NB4 (cell line): ENCODE measurements around the gene C6orf62.

Source experiments
- CTCF ChIP-seq: IDR thresholded peaks from one replicate; pipeline ENCODE4 v1.5.1; 2012; ENCODE audit warnings: low read depth, low read length
- POLR2A ChIP-seq: IDR thresholded peaks from 2 replicates; pipeline ENCODE4 v1.6.1; 2011; ENCODE audit warnings: mild to moderate bottlenecking; ENCODE audit not compliant: insufficient read length; ENCODE audit errors: extremely low read depth
- TF ChIP-seq, protein P1 (sequence below): IDR thresholded peaks from 2 replicates; pipeline ENCODE4 v1.6.1; 2011; ENCODE audit warnings: low read depth, low read length

DNA sequence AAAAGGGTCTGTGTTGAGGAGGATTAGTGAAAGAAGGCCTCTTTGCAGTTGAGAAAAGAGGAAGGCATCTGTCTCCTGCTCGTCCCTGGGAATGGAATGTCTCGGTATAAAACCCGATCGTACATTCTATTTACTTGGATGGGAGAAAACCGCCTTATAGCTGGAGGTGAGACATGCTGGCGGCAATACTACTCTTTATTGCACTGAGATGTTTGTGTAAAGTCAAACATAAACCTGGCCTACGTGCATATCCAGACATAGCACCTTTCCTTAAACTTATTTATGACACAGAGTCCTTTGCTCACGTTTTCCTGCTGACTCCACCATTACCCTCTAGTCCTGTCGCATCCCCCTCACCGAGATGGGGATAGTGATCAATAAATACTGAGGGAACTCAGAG, 56.7 kb downstream of the C6orf62 start:
- TF ChIP-seq CTCF: no peak
- no peak for TF ChIP-seq POLR2A
- TF ChIP-seq, protein P1, sequence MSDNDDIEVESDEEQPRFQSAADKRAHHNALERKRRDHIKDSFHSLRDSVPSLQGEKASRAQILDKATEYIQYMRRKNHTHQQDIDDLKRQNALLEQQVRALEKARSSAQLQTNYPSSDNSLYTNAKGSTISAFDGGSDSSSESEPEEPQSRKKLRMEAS: no peak
